ENCODE measurements around the gene NEU4. TPM values are rescaled to one million over a fixed set of nuclear protein-coding genes. Genes with fewer than 3 reads are reported as not detected.
"Not testable (repeated sequence)": the region's sequence is repeated elsewhere in the genome, so short reads cannot be mapped to it uniquely, and the experiment has no call there.

NEU4 gene
- total RNA-seq, 1 donor from 2014 or later, result 3.2 TPM

- H3K4me3 Mint-ChIP-seq (ENCODE audit: low read depth), result no peak overlapping the region
- H3K4me1 Mint-ChIP-seq (ENCODE audit: low read depth), result peaks cover 11% of the 10 kb centered on the region
- no peaks in the 10 kb centered on the region for H3K36me3 Mint-ChIP-seq (ENCODE audit: low read depth)
- intact Hi-C loops (cut with micrococcal nuclease), result no loop called here
- no peak overlapping the region for H3K27ac Mint-ChIP-seq
- DNase-seq (ENCODE audit: low spot score), result no peak
- peaks cover 2% of the 10 kb centered on the region for H3K9me3 Mint-ChIP-seq
- peaks cover 40% of the 10 kb centered on the region for H3K27me3 Mint-ChIP-seq (ENCODE audit: low read depth)
Observed at GRCh38 chr2:241833101-241833663, 24.2 kb downstream of the NEU4 start.

GRCh38 chr2:241833756-241834526 is 24.9 kb downstream of the NEU4 start:
- H3K27me3 Mint-ChIP-seq (ENCODE audit: low read depth), result peaks cover 42% of the 10 kb centered on the region
- H3K9me3 Mint-ChIP-seq; H3K27ac Mint-ChIP-seq; H3K36me3 Mint-ChIP-seq (ENCODE audit: low read depth); DNase-seq (ENCODE audit: low spot score); intact Hi-C loops (cut with micrococcal nuclease); H3K4me3 Mint-ChIP-seq (ENCODE audit: low read depth): not testable (repeated sequence)
- H3K4me1 Mint-ChIP-seq (ENCODE audit: low read depth), result peaks cover 16% of the 10 kb centered on the region

- Mint-ChIP-seq H3K36me3 (ENCODE audit: low read depth) (no peaks in the 10 kb centered on the region), H3K4me1 (ENCODE audit: low read depth) (peaks cover 16% of the 10 kb centered on the region), H3K4me3 (ENCODE audit: low read depth) (no peak overlapping the region), H3K27me3 (ENCODE audit: low read depth) (peaks cover 44% of the 10 kb centered on the region), H3K9me3 (no peaks in the 10 kb centered on the region), H3K27ac (no peak overlapping the region)
- no peak for DNase-seq (ENCODE audit: low spot score)
- intact Hi-C loops (cut with micrococcal nuclease), result no loop called here
Observed at GRCh38 chr2:241834527-241835210, 25.7 kb downstream of the NEU4 start.

- no peak overlapping the region for H3K27ac Mint-ChIP-seq
- H3K27me3 Mint-ChIP-seq (ENCODE audit: low read depth), result peaks cover 44% of the 10 kb centered on the region
- intact Hi-C loops (cut with micrococcal nuclease), result no loop called here
- no peaks in the 10 kb centered on the region for H3K36me3 Mint-ChIP-seq (ENCODE audit: low read depth)
- peaks cover 16% of the 10 kb centered on the region for H3K4me1 Mint-ChIP-seq (ENCODE audit: low read depth)
- no peaks in the 10 kb centered on the region for H3K9me3 Mint-ChIP-seq
- no peak overlapping the region for H3K4me3 Mint-ChIP-seq (ENCODE audit: low read depth)
- no peak for DNase-seq (ENCODE audit: low spot score)
Observed at GRCh38 chr2:241835611-241836010, 26.6 kb downstream of the NEU4 start.

- Mint-ChIP-seq H3K4me3 (ENCODE audit: low read depth) (no peak overlapping the region), H3K27ac (no peak overlapping the region), H3K9me3 (no peaks in the 10 kb centered on the region), H3K4me1 (ENCODE audit: low read depth) (peaks cover 16% of the 10 kb centered on the region), H3K36me3 (ENCODE audit: low read depth) (no peaks in the 10 kb centered on the region), H3K27me3 (ENCODE audit: low read depth) (peaks cover 42% of the 10 kb centered on the region)
- intact Hi-C loops (cut with micrococcal nuclease), result no loop called here
- no peak for DNase-seq (ENCODE audit: low spot score)
Observed at GRCh38 chr2:241836292-241836691, 27.3 kb downstream of the NEU4 start.

GRCh38 chr2:241837197-241837965 is 28.4 kb downstream of the NEU4 start:
- H3K27ac Mint-ChIP-seq, result no peak overlapping the region
- peaks cover 17% of the 10 kb centered on the region for H3K4me1 Mint-ChIP-seq (ENCODE audit: low read depth)
- intact Hi-C loops (cut with micrococcal nuclease), result no loop called here
- DNase-seq (ENCODE audit: low spot score), result no peak
- H3K4me3 Mint-ChIP-seq (ENCODE audit: low read depth), result no peak overlapping the region
- H3K27me3 Mint-ChIP-seq (ENCODE audit: low read depth), result peaks cover 35% of the 10 kb centered on the region
- H3K36me3 Mint-ChIP-seq (ENCODE audit: low read depth), result no peaks in the 10 kb centered on the region
- H3K9me3 Mint-ChIP-seq, result no peaks in the 10 kb centered on the region

DNA sequence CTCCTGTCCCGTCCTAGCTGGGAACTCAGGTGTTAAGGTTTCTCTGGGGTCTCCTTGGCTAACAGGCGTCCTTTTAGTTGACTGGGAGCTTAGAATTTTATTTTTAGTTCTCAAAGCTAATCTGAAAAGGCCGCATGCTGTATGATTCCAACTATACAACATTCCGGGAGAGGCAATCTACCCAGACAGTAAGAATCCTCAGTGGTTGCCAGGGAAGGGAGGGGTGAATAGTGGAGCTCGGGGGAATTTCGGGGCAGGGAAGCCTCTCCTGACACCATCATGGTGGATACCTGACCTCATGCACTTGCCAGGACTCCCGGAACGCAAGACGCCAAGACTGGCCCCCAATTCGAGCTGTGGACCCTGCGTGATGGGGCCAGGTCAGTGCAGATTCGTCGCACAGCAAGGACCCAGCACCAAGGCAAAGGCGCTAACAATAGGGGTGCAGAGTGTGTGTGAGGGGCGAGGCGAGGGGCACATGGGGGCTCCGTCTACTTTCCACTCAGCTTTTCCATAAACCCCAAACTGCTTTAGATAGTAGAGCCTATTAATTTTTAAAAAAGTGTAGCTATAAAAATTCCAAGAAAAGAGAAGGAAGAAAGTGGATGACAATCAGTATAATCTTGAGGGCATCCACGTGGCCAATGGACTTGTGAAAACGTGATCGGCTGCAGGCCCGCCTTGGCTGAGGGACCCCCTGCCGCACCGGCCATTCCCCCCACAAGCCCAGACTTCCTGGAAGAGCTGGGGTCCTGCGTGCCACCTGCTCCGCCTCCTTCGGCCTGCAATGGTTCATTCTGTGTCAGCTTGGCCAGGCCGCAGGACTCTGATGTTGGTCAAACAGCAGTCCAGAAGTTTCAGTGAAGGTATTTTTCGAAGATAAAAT is 32.4 kb downstream of the NEU4 start:
- Mint-ChIP-seq H3K4me1 (ENCODE audit: low read depth) (peaks cover 40% of the 10 kb centered on the region), H3K36me3 (ENCODE audit: low read depth) (peaks cover 11% of the 10 kb centered on the region), H3K27ac (no peak overlapping the region), H3K27me3 (ENCODE audit: low read depth) (peaks cover 21% of the 10 kb centered on the region), H3K9me3 (no peaks in the 10 kb centered on the region), H3K4me3 (ENCODE audit: low read depth) (no peak overlapping the region)
- no peak for DNase-seq (ENCODE audit: low spot score)
- intact Hi-C loops (cut with micrococcal nuclease), result loop anchor here (5.0 kb wide), 1 partner anchor 39 kb away; no protein-coding TSS in a partner anchor

DNA sequence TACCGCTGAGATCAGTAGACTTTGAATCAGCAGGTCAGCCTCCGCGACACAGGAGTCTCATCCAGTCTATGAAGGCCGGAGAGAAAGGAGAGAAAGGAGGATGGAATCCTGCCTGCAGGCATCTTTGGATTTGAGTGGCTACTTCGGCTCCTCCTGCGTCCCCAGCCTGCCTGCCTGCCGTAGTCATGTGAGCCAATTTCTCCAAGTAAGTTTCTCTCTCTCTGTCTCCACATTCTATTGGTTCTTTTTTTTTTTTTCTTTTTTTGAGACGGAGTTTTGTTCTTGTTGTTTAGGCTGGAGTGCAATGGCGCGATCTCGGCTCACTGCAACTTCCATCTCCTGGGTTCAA is 33.0 kb downstream of the NEU4 start:
- Mint-ChIP-seq H3K9me3 (no peaks in the 10 kb centered on the region), H3K4me1 (ENCODE audit: low read depth) (peaks cover 39% of the 10 kb centered on the region), H3K27me3 (ENCODE audit: low read depth) (peaks cover 16% of the 10 kb centered on the region), H3K36me3 (ENCODE audit: low read depth) (peaks cover 14% of the 10 kb centered on the region), H3K4me3 (ENCODE audit: low read depth) (no peak overlapping the region), H3K27ac (no peak overlapping the region)
- intact Hi-C loops (cut with micrococcal nuclease), result loop anchor here (5.0 kb wide), 1 partner anchor 40 kb away; no protein-coding TSS in a partner anchor
- DNase-seq (ENCODE audit: low spot score), result no peak

GRCh38 chr2:241842620-241843211 is 33.7 kb downstream of the NEU4 start:
- Mint-ChIP-seq H3K9me3 (no peaks in the 10 kb centered on the region), H3K27ac (peak overlapping the region; percentile 83), H3K27me3 (ENCODE audit: low read depth) (peaks cover 9% of the 10 kb centered on the region), H3K36me3 (ENCODE audit: low read depth) (peaks cover 14% of the 10 kb centered on the region), H3K4me3 (ENCODE audit: low read depth) (peak overlapping the region; percentile 71), H3K4me1 (ENCODE audit: low read depth) (peaks cover 35% of the 10 kb centered on the region)
- peak; percentile 52 for DNase-seq (ENCODE audit: low spot score)
- intact Hi-C loops (cut with micrococcal nuclease), result loop anchor here (5.0 kb wide), 1 partner anchor 40 kb away; no protein-coding TSS in a partner anchor

DNA sequence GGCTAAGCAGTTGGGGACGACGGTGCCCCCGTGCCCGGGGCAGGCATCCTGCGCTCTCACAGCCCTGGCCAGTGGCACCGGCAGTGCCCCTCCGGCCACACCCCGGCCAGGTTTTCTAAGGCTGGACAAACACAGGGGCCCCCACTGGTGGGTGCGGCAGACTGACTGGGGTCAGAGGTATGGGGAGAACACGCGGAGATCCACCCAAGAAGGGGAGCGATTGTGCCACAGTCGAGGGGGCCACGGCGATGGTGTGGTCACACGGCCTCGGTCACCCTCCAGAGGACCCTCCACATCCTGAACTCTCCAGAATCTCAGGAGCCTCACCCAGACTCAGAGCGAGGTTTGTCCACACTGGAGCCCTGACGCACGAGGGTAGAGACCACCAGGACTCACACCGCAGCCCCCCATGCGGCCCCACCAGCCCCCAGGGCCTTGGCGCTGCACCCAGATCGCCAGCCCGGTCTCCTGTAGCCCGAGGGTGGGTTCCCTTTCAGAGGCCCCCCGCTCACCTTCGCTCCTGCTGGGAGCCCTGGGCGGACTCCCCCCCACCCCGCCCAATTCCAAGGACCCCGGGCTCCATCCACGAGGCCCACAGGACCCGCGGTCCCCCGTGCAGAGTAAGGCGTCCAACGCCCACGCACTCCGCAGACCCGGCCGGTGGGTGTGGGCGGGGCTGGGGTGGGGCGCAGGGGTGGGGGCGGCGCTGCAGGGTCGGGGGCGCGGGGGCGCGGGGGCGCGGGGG is 34.5 kb downstream of the NEU4 start:
- Mint-ChIP-seq H3K4me1 (ENCODE audit: low read depth) (peaks cover 34% of the 10 kb centered on the region), H3K4me3 (ENCODE audit: low read depth) (peak overlapping the region; percentile 71), H3K9me3 (no peaks in the 10 kb centered on the region), H3K27me3 (ENCODE audit: low read depth) (peaks cover 5% of the 10 kb centered on the region), H3K27ac (peak overlapping the region; percentile 83), H3K36me3 (ENCODE audit: low read depth) (peaks cover 14% of the 10 kb centered on the region)
- no peak for DNase-seq (ENCODE audit: low spot score)
- intact Hi-C loops (cut with micrococcal nuclease), result loop anchor here (1.0 to 5.0 kb wide), 2 partner anchors 16 to 41 kb away; no protein-coding TSS in a partner anchor

All from activated T-helper 2 cell treated with anti-CD3 and anti-CD28 coated beads, Interferon-gamma antibody, Interleukin-2, Interleukin-4, amounts not matched to agents 10 μg/mL and 5 μg/mL and 100 μg/mL, durations not matched to agents 14 hours and 24 hours and 36 hours (primary cell).